ENCODE measurements around the gene UBC.

DNA sequence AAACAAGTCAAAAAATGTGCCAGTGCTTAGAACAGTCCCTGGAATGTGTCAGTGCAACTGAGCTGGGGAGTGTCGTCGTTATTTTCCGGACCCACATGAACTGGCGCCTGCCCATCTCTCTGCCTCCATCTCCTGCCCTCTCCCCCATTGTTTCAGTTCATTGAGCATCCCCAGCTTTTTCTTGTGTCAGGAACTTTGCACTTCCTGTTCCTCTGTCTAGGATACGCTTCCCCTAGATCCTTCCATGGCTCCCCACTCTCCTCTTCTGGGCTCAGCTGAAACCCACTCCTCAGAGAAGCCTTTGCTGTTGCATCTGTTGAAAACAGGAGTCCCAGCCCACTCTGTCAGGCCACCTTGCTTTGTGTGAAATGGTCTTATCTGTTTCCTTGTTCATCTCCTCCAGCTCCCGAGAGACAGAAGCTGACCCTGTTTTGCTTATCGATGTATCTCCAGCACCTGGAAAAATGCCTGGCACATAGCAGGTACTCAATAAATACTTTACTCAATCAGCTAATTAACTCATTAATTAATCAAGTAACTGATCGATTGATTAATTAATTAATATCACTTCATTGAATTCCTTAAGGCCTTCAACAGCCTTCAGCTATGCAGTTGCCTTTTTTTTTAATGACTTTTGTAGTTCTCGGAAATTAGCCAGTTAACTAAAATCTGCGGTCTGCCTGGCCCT lies 48.1 kb downstream of the UBC start:
- TF ChIP-seq, protein P1, sequence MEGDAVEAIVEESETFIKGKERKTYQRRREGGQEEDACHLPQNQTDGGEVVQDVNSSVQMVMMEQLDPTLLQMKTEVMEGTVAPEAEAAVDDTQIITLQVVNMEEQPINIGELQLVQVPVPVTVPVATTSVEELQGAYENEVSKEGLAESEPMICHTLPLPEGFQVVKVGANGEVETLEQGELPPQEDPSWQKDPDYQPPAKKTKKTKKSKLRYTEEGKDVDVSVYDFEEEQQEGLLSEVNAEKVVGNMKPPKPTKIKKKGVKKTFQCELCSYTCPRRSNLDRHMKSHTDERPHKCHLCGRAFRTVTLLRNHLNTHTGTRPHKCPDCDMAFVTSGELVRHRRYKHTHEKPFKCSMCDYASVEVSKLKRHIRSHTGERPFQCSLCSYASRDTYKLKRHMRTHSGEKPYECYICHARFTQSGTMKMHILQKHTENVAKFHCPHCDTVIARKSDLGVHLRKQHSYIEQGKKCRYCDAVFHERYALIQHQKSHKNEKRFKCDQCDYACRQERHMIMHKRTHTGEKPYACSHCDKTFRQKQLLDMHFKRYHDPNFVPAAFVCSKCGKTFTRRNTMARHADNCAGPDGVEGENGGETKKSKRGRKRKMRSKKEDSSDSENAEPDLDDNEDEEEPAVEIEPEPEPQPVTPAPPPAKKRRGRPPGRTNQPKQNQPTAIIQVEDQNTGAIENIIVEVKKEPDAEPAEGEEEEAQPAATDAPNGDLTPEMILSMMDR (IDR thresholded peaks at IDR 0.05), result no peak
- TF ChIP-seq POLR2A (IDR thresholded peaks at IDR 0.05), result no peak
- TF ChIP-seq EP300 (IDR thresholded peaks at IDR 0.05), result no peak
- TF ChIP-seq POLR2AphosphoS5 (IDR thresholded peaks at IDR 0.05), result no peak

Data from stomach (tissue), 4 donors.